ENCODE data around the gene SLX4.

DNA sequence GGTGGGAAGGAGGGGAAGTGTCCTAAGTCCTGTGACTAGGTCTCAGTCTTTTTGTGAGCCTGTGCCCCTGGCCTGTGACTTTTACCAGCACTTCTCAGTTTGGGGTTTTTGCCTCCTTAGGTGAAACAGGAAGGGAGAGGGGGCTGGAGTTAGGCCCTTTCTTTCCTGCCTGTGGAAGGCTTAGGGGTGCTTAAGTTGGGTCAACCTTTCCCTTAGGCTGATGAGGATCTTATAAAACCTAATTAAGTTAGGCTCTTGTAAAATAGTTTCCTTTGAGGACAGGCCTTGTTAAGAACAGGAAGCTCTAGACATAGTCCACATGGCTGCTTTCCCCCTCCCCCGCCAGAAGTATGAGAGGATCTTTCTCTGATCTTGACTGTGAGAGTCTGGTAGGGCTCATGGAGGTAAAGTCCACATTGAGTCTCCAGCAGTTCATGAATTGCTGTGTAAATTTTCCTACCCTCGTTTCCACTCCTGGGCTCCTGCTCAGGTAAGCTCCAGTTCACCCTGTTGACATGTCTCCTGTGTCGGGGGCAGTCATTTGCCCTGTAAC is 26.0 kb upstream of the SLX4 start:
- TF ChIP-seq POLR2AphosphoS5 (IDR thresholded peaks at IDR 0.05; ENCODE audit: borderline replicate concordance, low read depth, low read length) (no peak; the same call in 1 of the 2 replicates), FOXP2 (optimal IDR thresholded peaks at IDR 0.05; ENCODE audit: control extremely low read depth, extremely low read length, insufficient read depth) (no peak), EZH2 (IDR thresholded peaks at IDR 0.05) (no peak)
